ENCODE results near the gene SMYD5. TPM values are rescaled to one million over a fixed set of nuclear protein-coding genes. Genes with fewer than 3 reads are reported as not detected.

The SMYD5 gene
- total RNA-seq, 2 donors from 2014 or later = 12.6 to 16.2 TPM

GRCh38 chr2:73217826-73218225 is 3.8 kb downstream of the SMYD5 start:
- Histone ChIP-seq H3K27ac (no peak overlapping the region), H3K27me3 (replicated peaks; ENCODE audit: insufficient read depth) (no peaks in the 10 kb centered on the region), H3K4me3 (no peak overlapping the region), H3K9me3 (no peaks in the 10 kb centered on the region), H3K36me3 (peaks cover 13% of the 10 kb centered on the region), H3K4me1 (ENCODE audit: control insufficient read depth in 1 of 2, low read depth in 2 of 2) (peaks cover 5 to 24% of the 10 kb centered on the region in 2 donors)
- DNase-seq (ENCODE audit: low spot score) = no peak
- no peak for ATAC-seq (ENCODE audit: insufficient number of reproducible peaks, low FRiP score, low read depth)
- no peak for TF ChIP-seq CTCF (IDR thresholded peaks at IDR 0.05)

GRCh38 chr2:73218298-73218697 is 4.3 kb downstream of the SMYD5 start:
- no peaks in the 10 kb centered on the region for H3K27me3 ChIP-seq (replicated peaks; ENCODE audit: insufficient read depth)
- H3K27ac ChIP-seq = no peak overlapping the region

GRCh38 chr2:73223821-73224220 is 9.8 kb downstream of the SMYD5 start:
- Histone ChIP-seq H3K27me3 (replicated peaks; ENCODE audit: insufficient read depth) (no peaks in the 10 kb centered on the region), H3K4me1 (ENCODE audit: control insufficient read depth in 1 of 2, low read depth in 2 of 2) (no peaks in the 10 kb centered on the region), H3K36me3 (peaks cover 35% of the 10 kb centered on the region), H3K27ac (no peak overlapping the region), H3K4me3 (no peak overlapping the region), H3K9me3 (no peaks in the 10 kb centered on the region)
- DNase-seq (ENCODE audit: low spot score) = no peak
- TF ChIP-seq CTCF (IDR thresholded peaks at IDR 0.05) = no peak
- no peak for ATAC-seq (ENCODE audit: insufficient number of reproducible peaks, low FRiP score, low read depth)

More at GRCh38 chr2:73218298-73218697, 4.3 kb downstream of the SMYD5 start:
- no peak for TF ChIP-seq CTCF (IDR thresholded peaks at IDR 0.05)
- DNase-seq (ENCODE audit: low spot score) = no peak
- Histone ChIP-seq H3K9me3 (no peaks in the 10 kb centered on the region), H3K4me3 (no peak overlapping the region), H3K36me3 (peaks cover 18% of the 10 kb centered on the region), H3K4me1 (ENCODE audit: control insufficient read depth in 1 of 2, low read depth in 2 of 2) (peaks cover 3 to 20% of the 10 kb centered on the region in 2 donors)
- ATAC-seq (ENCODE audit: insufficient number of reproducible peaks, low FRiP score, low read depth) = no peak

GRCh38 chr2:73225513-73226360 is 11.7 kb downstream of the SMYD5 start:
- ATAC-seq (ENCODE audit: insufficient number of reproducible peaks, low FRiP score, low read depth) (no peak), DNase-seq (ENCODE audit: low spot score) (no peak)
- TF ChIP-seq CTCF (IDR thresholded peaks at IDR 0.05) = no peak
- no peaks in the 10 kb centered on the region for H3K9me3 ChIP-seq
- H3K27me3 ChIP-seq (replicated peaks; ENCODE audit: insufficient read depth) = no peaks in the 10 kb centered on the region
- no peaks in the 10 kb centered on the region for H3K4me1 ChIP-seq (ENCODE audit: control insufficient read depth in 1 of 2, low read depth in 2 of 2)
- no peak overlapping the region for H3K27ac ChIP-seq
- H3K36me3 ChIP-seq = peaks cover 34% of the 10 kb centered on the region
- H3K4me3 ChIP-seq = no peak overlapping the region

GRCh38 chr2:73227086-73227485 is 13.0 kb downstream of the SMYD5 start:
- Histone ChIP-seq H3K36me3 (peaks cover 25% of the 10 kb centered on the region), H3K9me3 (no peaks in the 10 kb centered on the region), H3K4me3 (no peak overlapping the region), H3K27ac (no peak overlapping the region), H3K27me3 (replicated peaks; ENCODE audit: insufficient read depth) (no peaks in the 10 kb centered on the region), H3K4me1 (ENCODE audit: control insufficient read depth in 1 of 2, low read depth in 2 of 2) (no peaks in the 10 kb centered on the region)
- no peak for TF ChIP-seq CTCF (IDR thresholded peaks at IDR 0.05)
- ATAC-seq (ENCODE audit: insufficient number of reproducible peaks, low FRiP score, low read depth) (no peak), DNase-seq (ENCODE audit: low spot score) (no peak)

All from thoracic aorta (tissue), 2 donors.